HT1080 (cell line): ENCODE measurements around the gene SPSB4. TPM values are rescaled to one million over a fixed set of nuclear protein-coding genes. Genes with fewer than 3 reads are reported as not detected.
A peak's percentile ranks its signal among the peaks of the same experiment; 100 is the strongest.

ENCODE experiments used
- DNase-seq: peaks from one replicate; pipeline ENCODE4 v3.0.0-alpha.2; 2015; ENCODE audit warnings: low read depth
- total RNA-seq: library from RNA; depleted of rRNA; stranded (reverse); fragments of >200 nt; shearing (Covaris generic); gene quantifications from 2 replicates; pipeline ENCODE4 v1.2.3, GENCODE V29; 2014

SPSB4 gene
- total RNA-seq, 1 experiment from 2014 or later: not detected

DNA sequence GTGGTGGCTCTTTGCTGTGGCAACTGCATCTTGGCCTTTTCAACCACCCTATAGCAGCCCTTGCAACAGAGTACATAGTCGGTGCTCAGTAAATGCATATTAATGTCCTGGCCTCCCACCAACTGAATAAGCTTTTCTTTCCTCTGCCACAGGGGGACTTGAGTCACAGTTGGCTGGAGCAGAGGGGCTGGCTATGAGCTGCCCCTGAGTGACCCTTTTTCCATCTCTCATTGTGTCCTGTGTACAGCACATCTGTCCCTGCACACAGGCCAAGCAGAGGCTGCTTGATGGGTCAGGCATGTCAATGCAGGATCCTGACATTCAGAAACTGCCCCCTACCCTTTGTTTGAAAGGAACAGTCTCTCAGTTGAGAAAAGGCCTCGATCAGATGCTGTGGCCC is 22.4 kb downstream of the SPSB4 start:
- no peak for DNase-seq

DNA sequence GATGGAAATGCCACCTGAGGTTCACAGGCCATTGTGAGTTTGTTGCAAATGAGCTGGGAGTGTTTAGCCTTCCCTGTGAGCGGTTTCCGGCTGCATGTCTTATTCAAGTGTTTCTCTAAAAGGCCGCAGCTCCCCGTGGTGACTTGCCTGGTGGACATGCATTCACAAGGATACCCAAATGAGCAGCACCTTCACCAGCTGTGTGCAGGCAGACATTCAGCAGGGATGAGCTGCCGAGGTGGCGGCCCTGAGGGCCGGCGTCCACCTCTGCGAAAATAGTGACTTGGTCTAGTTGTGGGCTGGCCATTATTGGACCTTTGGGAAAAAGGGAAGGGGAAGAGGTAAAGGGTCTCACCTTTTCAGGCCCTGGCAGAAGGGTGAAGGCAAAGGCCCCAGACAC is 23.4 kb downstream of the SPSB4 start:
- no peak for DNase-seq

DNA sequence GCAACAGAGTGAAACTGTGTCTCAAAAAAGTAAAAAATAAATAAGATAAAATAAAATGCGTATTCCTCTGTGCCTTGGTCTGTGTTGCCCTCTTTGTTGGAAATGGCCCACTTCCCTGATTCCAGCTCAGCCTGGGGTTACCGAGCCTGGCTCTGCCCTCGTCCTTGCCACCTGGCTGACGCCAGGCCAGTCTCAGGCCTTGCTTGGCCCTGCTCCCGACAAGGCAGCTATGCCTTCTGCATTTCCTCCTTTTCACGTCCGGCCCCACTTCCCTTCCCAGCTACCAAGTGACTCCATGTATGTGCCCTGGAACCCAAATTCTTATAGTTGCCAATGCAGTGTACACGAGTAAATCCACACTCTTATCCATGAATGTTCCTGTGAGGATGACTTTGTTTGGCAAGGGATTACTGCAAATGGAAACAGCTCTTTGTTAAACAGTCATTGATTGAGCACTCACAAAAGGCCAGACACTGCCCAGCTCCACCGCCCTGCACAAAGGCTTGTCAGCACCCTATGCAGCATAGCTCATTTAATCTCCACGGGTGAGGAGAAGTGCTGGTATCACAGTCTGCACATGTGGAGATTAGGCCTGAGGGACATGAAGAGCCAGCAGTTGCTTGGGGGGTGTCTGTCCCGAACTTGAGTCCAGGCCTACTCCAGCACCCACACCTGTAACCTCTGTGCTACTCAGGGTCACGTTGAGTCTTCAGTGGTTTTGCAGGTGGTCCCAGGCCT is 25.1 kb downstream of the SPSB4 start:
- no peak for DNase-seq

DNA sequence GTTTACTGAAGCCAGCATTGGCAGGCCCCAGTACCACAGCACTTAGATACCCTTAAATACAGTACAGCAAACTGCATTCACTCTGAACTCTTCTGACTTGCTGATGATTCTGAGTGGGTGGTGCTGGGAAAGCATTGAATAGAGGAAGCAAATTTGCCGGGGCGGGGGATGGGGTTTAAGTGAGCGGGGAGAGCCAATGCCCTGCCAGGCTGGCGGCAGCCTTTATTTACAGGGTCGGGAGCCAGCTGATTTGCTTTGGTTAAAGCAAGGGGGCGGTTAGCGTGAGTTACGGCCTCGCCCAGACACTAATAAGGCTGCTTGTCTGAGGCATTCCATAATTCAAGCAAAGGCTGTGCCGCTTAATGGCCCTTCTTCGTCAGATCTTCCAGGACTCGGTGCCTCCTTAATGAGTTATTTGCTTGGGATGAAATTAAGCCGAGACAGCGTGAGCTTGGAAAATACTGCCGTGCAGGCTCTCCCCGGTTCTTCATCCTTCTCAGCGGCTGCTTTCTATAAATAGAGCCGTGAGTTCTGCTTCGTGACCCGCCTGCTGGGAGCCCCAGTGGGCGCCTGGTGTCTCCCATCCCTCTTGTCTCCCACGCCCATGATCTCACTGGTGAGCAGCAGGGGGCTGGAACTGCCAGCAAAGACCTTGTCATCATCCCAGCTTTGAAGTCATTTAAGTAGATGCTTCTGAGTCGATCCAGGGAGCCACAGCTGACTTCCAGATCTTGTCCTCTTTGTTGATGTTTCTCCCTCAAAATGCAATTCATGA is 25.8 kb downstream of the SPSB4 start:
- DNase-seq: no peak

DNA sequence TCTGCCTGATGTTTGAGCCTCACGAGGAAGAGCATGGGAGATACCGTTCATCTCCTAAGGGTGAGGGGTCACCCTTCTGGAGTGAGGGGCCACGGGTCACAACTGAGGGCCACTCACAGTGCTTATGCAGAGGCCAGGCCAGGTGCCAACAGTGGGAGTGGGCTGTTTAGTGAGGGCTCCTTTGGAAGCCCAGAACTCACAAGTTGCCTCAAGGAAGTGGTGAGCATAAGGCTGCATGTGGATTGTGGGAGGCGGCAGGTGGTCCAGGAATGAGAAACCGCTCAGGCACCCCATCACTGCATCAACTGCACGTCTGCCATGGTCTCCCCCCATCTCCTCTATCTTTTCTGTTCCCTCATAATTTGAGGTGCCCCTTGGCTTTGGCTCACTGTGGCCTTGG is 26.5 kb downstream of the SPSB4 start:
- DNase-seq: no peak

DNA sequence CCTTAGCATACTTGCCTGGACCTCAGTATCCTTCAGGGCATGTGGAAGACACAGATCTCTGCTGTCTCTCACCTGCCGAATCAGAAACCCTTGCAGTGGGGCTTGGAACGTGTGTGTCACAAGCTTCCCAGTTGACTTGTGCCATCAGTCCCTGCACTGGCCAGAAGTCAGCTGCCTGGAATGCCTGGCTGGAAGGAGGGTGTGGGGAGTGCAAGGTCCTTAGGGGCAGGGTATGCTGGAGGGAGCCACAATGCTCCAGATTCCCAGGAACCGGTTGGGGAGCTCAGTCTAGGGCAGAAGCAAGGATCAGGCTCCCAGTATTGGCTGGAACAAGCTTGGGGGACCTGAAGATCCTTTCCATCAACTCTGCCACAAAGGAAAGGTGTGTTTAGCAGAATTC is 27.1 kb downstream of the SPSB4 start:
- no peak for DNase-seq

DNA sequence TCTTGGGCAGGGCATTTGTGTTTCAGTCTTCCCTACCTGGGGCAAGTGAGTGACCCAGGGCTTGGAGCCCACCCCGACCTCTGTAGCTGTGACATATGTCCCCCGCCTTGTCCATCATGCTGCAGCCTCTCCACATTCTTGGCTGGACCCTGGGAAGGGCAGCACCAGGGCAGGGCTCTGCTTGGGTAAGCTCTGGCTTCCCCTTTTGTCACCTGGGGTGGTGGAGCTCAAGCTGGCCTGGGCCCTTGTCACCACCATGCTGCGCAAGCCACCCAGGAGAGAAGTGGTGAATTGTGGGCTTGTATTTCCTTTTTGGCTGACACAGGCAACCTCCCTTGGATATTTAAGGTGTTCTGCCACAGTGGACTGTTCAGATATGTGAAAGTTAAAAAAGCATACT is 29.3 kb downstream of the SPSB4 start:
- no peak for DNase-seq

DNA sequence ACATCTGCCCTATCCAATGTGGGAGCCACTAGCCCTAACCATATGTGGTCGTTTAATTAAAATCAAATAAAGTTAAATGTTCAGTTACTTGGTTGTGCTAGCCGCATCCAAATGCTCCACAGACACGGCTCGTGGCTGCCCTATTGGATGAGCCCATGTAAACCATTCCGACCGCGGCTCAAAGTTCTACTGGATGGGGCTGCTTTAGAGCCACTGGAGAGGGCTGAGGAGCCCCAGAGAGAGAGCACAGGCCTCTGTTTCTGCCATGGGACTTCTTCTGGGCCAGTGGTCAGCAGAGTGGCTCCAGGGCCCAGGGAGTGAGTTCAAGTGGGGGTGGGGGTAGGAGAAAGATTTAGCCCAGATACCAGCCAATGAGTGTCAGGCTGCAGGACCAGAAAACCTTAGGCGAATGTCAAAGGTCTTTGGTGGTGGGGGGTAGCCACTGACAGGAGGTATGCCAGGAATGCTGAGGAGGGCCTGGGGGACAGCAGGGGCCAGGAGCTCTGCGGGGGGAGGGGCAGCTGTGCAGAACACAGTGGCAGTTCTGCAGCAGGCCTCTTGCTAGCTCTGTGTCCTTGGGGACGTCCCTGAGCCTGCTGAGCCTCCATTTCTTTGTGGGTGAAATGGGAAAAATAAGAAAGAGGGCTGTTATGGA is 30.1 kb downstream of the SPSB4 start:
- DNase-seq: no peak

DNA sequence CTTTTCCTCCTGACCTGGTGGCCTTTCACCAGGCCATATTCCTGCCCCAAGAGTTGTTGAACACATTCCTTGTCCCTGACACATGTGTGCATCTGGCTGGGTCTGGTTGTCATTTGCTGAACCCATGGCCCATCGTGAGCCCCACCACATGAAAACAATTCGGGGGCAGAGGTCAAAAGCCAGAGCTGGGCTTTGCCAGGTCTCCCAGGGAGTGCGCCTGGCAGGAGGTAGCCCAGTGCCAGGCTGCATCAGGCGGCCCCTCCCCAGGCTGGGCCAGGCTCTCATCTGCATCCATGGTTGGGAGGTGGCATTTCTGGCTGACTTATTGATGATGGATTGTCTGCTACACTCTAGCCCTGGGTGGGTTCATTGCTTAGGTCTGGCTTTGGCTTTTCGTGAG is 30.9 kb downstream of the SPSB4 start:
- no peak for DNase-seq

DNA sequence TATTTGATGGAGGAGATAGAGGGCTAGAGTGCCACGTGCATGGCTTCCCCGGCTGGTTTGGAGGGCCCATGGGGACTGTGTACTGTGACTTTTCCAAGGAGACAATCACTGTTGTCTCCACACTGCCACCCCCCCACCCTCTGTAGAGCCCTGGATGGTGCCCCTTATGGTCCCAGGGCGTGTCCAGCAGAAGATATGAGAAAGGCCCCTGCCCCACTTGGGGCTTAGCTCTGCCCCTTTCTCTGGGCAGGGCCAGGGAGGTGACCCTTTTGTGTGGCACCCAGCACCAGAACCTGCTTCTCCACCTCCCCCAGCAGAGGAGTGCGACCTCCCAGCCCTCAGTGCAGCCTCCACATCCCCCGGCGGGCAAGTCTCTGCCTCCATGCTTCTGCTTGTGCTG is 32.1 kb downstream of the SPSB4 start:
- DNase-seq: no peak

DNA sequence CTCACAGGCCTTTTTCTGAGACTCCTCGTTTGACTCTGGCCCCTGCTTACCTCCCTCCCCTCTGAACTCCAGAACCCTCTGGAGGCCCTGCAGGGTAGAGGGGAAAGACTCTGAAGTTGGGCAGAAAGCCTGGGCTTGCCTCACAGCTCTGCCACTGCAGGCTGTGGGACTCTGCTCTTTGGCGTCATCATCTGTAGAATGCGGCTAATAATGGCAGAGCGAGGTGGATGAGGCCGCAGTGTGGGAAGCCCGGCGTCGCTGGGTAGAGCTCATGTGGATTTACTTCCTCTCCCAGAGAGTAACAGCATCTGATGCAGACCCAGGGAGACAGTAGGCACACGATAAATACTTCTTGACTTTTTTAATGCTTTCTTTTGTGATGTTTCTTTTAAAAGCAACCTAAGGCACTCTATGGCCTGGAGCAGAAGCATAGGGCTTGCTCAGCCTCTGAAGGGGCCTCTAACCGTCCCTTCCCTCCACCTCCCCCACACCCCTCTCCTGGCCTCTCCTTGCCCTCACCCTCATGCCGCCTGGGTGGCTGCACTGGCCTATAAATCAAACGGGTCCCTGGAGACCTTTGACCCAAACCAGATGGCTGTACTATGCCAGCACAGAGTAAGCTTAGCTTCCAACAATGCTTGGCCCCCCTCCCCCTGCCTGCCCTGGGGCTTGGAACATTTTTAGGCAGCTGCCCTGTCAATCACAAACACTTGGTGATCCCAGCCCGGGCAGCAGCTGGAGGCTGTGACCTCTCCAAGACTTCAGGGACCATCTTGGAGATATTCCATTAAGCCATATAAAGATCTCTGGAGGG is 32.9 kb downstream of the SPSB4 start:
- DNase-seq: no peak

DNA sequence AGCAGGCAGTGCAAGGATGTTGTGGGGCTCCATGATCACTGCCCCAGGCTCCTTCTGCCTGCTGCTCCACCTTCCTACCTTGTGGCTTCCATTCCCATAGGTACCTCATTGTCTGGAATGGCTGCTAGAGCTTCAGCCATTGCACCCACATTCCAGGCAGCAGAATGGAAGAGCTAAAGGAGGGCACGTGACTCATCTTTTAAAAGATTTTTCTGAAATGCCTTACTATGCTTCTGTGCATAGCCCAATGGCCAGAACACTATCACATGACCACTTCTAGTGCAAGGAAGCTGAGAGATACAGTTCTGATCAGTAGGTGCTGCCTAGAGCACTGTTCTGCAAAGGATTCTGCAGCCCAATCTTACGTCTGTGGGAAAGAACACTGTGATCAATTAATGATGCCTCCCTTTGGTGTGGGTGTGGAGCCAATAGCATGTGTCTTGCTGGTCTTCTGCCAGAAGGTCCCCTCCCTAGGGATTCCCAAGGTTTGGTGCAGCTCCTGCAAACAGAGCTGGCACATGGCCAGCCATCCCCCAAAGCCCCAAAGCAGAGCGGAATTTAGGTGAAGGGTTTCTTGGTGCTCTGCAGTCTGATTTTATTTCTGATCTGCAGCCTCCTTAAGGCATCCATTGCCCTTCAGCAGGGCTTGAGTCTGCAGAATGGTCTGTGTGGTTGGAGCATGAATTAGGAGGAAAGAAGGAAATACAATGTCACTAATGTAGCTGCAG is 34.4 kb downstream of the SPSB4 start:
- DNase-seq: no peak

DNA sequence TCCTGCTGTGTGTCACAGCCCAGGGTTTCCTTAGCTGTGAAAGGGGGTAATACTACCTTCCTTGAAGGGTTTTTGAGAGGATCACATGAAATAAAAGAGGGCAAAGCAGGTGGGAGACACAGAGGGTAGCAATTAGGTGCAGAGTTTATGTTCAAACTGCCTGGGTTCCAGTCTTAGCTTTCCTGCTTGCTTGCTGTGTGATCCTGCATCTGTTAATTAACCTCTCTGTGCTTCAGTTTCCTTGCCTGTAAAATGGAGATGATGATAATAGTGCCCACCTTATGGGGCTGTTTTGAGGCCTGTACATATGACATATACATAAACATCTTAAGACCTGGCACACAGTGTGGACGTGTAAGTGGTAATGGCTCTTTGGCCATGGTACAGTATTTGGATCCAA is 35.0 kb downstream of the SPSB4 start:
- DNase-seq: no peak

DNA sequence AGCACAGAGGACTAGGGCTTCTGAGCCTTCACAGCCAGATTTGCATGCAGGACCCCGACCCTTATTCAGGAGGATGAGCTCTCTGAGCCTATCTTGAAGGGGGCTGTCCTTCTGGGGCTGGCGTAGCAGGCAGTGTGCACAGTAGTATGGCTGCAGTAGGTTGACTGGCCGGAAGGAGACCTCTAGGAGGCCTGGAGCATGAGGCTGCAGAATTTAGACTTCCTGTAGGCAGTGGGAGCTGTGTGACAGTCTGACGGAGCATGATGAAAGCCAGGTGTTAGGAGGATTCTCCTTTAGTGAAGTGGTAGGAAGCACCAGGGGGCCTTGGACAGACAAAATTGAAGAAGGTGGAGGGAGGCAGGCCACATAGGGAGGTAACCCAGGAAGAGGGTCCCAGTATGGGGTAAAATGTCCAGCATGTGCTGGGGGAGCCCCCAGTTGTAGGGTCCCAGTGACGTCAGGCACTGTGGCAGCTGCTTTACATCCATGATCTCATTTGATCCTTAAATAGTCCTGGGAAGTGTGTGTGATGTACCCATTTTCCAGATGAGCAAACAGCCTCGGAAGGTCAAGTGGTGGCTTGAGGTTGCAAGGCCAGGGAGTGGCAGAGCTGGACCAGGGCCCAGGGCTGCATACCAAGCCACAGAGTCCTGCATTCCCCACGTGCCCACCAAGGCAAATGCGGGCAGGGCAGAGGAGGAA is 36.1 kb downstream of the SPSB4 start:
- no peak for DNase-seq

DNA sequence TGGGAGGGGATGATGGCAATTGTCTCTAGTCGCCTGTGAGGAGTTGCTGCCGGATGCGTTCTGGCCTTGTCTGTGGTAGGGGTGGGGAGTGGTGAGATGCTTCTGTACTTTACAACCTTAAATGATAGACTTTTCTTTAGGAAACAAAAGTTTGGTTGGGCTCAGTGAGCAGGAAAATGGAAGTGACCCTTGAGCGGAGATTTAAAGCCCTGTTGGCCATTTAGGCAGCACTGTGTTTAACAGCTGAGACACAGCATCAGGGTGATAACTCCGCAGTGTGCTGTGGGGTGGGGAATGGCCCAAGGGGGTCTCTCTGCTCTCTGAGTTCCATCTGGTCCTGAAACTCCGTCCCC is 36.6 kb downstream of the SPSB4 start:
- DNase-seq: no peak

DNA sequence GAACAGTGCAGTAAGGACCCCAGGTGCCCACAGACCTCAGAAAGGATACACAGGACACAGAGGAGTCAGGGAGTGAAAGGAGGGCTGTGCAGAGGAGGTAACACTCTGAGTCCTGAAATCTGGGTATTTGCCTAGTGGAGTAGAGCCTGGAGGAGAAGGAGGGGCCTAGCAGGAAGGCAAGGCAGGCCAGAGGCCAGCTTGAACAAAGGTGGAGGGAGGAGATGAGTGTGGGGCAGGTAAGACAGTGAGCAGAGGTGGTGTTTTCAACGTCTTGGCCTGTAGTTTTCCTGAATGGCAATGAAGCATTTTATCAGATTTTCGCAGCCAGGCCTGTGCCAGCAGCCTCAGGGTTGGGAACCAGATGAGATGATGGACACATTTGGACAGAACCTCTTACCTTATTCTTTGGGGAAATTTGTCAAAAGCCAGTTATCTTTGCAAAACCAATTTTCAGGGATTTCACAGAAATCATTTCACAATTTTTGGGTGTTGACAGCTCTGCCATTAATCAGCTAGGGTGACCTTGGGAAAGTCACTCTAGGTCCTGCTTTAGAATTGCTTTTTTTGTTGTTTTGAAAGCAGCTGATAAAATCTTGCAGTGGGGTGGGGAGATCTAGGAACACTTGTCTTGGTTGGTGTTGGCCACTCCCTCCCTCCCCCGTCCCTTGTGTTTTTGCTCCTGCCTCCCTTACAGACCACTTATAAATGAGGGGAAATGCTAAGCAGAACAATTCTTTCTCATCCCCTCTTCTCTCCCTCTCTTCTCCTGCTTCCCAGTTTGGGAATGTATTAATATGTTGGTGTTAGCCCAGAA is 38.4 kb downstream of the SPSB4 start:
- DNase-seq: no peak

DNA sequence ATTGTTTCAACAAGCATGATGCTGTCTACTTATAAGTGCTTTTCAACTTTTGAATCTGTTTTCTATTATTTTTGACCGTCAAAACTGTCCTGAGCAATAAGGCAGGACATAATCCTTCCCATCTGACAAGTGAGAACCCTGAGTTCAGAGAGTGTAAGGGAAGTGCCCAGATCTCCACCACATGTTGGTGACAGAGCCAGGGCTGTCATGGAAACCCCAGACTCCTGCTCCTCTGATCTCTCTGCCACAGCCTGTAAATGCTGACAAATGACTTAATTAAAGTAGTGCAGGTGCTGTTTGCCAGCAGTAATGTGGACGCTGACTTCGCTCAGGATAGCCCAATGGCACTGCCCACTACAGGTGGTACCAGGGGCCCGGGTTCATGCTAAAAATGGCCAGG is 40.3 kb downstream of the SPSB4 start:
- no peak for DNase-seq

DNA sequence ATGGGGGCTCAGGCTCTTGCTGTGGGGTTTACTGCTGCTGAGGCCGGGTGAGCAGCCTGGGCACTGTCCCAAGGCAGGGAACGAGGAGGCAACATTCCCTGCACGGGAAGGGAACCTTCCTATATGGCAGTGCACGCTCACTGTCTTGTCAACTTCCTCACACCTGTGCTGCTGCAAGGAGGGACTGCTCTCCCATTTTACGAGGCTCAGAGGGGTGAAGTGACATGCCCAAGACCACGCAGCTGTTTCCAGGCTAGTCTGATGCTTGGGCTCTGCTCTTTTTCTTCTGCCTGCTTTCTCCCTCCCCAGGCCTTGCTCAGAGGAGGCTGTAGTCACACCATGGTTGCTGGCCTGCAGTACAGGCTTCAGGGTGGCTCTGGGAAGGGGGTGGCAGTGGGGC is 41.5 kb downstream of the SPSB4 start:
- DNase-seq: no peak

DNA sequence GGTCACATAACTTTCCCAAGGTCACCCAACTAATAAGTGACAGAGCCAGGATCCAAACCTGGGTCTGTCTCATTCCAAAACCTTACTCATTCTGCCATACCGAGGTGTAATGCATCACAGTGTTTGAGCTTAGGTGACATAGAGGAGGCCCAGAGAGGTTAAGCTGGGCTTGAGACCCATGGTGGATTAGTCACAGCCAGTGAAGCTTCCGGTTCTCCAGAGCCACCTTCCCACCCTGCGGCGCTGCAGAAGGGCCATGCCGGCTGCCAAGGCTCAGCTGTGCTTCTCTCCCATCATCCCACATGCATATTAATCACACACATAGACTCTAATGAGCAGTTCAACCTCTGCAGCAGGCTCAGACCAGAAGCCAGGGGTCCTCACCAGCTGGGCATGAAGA is 42.2 kb downstream of the SPSB4 start:
- peak; percentile 72 for DNase-seq
